ENCODE data around the gene FBXL14. TPM values are rescaled to one million over a fixed set of nuclear protein-coding genes. Genes with fewer than 3 reads are reported as not detected.

The FBXL14 gene
- total and polyA plus RNA-seq, 2 of the 13 experiments (the other 11 are each of a cell fraction or from before 2014, with no cell fraction given): 7.0 to 7.4 TPM

GRCh38 chr12:1622406-1622805, 28.0 kb upstream of the FBXL14 start:
- WGBS (ENCODE audit: low lambda C conversion rate): 30% methylated on average over 3 of the region's 3 CpGs
- Histone ChIP-seq H3K9me3 (ENCODE audit: low read length) (no peaks in the 10 kb centered on the region), H3K4me2 (ENCODE audit: low read depth, low read length) (no peak overlapping the region), H3K4me3 (replicated peaks in 1 of 3; ENCODE audit: insufficient read depth in 1 of 3, low read depth in 2 of 3, low read length in 3 of 3) (no peak overlapping the region), H3K9ac (ENCODE audit: insufficient read depth, low read depth, low read length) (no peak overlapping the region), H3K27me3 (ENCODE audit: control insufficient read depth in 1 of 2, insufficient read depth in 2 of 2, low read length in 2 of 2) (peaks cover 0 to 11% of the 10 kb centered on the region in 2 experiments; a peak in 1 of 5 replicates), H3K27ac (ENCODE audit: extremely low read length, insufficient read depth, low read length) (no peak overlapping the region), H3K4me1 (ENCODE audit: insufficient read depth, low read length) (no peaks in the 10 kb centered on the region), H3K79me2 (ENCODE audit: insufficient read depth, low read length) (no peaks in the 10 kb centered on the region), H4K20me1 (ENCODE audit: insufficient read depth, low read length) (no peaks in the 10 kb centered on the region), H3K36me3 (replicated peaks in 1 of 2; ENCODE audit: control insufficient read depth in 1 of 2, insufficient read depth in 2 of 2, low read length in 2 of 2) (no peaks in the 10 kb centered on the region), H2AFZ (ENCODE audit: low read length) (no peak overlapping the region)
- intact Hi-C loops (cut with micrococcal nuclease; ENCODE audit: unreplicated experiment): no loop called here
- BruUV-seq (replicated peaks): no TSS peak
- no peak for DNase-seq (ENCODE audit: low spot score)
- no peak for FAIRE-seq
- in situ Hi-C loops (cut with HindIII; ENCODE audit: extremely low pct_ligation_motif_present, low pct_unique_long_range_greater_than_20kb): no loop called here
- ATAC-seq: no peak
- ChIA-PET POLR2A (no interaction called here), CTCF (ENCODE audit: low intra/inter-chr PET ratio, low total read pairs) (no interaction called here)
- TF ChIP-seq NFIC (IDR thresholded peaks at IDR 0.05; ENCODE audit: low read length) (no peak), TOE1 (CRISPR knock-in tag; IDR thresholded peaks at IDR 0.05) (no peak), TCF7L2 (IDR thresholded peaks at IDR 0.05; ENCODE audit: low read depth, low read length) (no peak), PLRG1 (conservative IDR thresholded peaks at IDR 0.05) (no peak), ZNF407 (CRISPR knock-in tag; IDR thresholded peaks at IDR 0.05; ENCODE audit: not compliant biosample characterization) (no peak), KAT8 (CRISPR knock-in tag; IDR thresholded peaks at IDR 0.05) (no peak), TCF12 (IDR thresholded peaks at IDR 0.05) (no peak), TCF12 (CRISPR knock-in tag; IDR thresholded peaks at IDR 0.05) (no peak), SRSF9 (IDR thresholded peaks at IDR 0.05; ENCODE audit: borderline replicate concordance, insufficient read depth, low read depth, low read length, poor library complexity, severe bottlenecking) (no peak), PHF21A (CRISPR knock-in tag; IDR thresholded peaks at IDR 0.05) (no peak), NPAS2 (CRISPR knock-in tag; IDR thresholded peaks at IDR 0.05; ENCODE audit: borderline replicate concordance) (no peak), PAXIP1 (CRISPR knock-in tag; conservative IDR thresholded peaks at IDR 0.05) (no peak), NR2C2 (CRISPR knock-in tag; IDR thresholded peaks at IDR 0.05; ENCODE audit: borderline replicate concordance) (no peak), SIN3A (IDR thresholded peaks at IDR 0.05; ENCODE audit: borderline replicate concordance, low read depth, low read length) (no peak), ZNF709 (CRISPR knock-in tag; IDR thresholded peaks at IDR 0.05) (no peak)

Data from HepG2 (cell line).